ENCODE data around the gene DPYD.

DNA sequence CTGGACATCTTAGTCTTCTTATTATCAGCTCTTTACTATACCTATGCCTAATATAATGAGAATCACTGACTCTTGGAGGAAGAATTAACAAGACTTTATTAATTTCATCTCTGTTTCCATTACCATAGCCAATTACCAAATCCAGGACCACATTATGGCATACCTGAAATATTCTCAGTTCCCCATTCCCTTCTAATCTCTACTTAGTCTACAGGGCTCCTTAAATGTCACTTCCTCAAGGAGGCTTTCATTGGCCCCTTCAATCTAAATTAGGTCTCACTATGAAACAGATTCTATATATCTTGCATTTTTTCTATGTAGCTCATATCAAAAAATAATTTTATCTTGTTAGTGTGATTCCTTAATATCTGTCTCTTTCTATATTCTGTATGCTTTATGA is 828.0 kb downstream of the DPYD start:
- TF ChIP-seq, protein P1, sequence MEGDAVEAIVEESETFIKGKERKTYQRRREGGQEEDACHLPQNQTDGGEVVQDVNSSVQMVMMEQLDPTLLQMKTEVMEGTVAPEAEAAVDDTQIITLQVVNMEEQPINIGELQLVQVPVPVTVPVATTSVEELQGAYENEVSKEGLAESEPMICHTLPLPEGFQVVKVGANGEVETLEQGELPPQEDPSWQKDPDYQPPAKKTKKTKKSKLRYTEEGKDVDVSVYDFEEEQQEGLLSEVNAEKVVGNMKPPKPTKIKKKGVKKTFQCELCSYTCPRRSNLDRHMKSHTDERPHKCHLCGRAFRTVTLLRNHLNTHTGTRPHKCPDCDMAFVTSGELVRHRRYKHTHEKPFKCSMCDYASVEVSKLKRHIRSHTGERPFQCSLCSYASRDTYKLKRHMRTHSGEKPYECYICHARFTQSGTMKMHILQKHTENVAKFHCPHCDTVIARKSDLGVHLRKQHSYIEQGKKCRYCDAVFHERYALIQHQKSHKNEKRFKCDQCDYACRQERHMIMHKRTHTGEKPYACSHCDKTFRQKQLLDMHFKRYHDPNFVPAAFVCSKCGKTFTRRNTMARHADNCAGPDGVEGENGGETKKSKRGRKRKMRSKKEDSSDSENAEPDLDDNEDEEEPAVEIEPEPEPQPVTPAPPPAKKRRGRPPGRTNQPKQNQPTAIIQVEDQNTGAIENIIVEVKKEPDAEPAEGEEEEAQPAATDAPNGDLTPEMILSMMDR (conservative IDR thresholded peaks at IDR 0.05; ENCODE audit: low read depth, low read length) = no peak
- TF ChIP-seq EZH2 (IDR thresholded peaks at IDR 0.05; ENCODE audit: low read length, unreplicated experiment) (no peak), EZH2phosphoT487 (IDR thresholded peaks at IDR 0.05; ENCODE audit: borderline replicate concordance, low read length) (no peak)

All from PC-3 (cell line).